ENCODE results near the gene VSIG10L.

GRCh38 chr19:51339313-51339686, 2.6 kb downstream of the VSIG10L start:
- TF ChIP-seq EZH2 (IDR thresholded peaks at IDR 0.05; ENCODE audit: insufficient read depth, poor library complexity, severe bottlenecking) (no peak), EZH2phosphoT487 (IDR thresholded peaks at IDR 0.05; ENCODE audit: insufficient read depth, low read depth) (no peak)
